ENCODE results near the gene TUBGCP4.
A peak's percentile ranks its signal among the peaks of the same experiment; 100 is the strongest.

The TUBGCP4 gene

DNA sequence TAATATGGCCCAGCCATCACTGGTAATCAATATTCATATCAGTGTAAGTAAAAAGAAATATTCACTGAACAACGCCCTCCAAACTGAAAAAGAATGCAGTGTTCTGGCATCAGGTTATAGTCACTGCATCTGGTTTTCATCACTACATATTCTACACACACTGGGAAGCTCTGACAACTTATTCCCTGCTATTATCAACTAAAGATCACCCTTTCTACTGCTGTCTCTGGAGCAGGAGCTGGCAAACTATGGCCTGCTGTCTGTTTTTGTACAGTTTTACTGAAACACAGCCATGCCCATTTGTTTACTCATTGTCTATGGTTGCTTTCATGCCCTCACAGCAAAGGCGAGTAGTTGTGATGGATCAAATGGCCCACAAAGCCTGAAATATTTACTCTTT lies 35.3 kb downstream of the TUBGCP4 start:
- no peak for DNase-seq

DNA sequence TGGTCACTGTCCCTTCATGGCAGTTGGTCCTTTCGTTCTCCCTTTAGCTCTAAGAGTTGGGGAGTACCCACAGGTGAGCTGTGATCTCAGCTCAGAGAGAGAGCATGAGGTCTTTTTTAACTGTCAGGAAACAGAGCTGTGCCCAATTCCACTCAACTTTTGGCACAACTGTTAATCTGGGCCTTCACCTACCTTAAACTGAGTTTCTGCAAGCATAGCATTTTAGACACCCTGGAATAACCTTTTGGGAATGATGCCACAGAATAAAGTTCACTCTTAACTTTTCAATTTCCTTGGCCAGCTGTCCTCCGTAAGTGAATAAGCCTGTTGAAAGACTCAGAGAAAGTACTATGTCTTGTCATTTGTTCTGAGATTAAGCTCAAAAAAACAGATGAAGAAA lies 35.9 kb downstream of the TUBGCP4 start:
- DNase-seq: no peak

DNA sequence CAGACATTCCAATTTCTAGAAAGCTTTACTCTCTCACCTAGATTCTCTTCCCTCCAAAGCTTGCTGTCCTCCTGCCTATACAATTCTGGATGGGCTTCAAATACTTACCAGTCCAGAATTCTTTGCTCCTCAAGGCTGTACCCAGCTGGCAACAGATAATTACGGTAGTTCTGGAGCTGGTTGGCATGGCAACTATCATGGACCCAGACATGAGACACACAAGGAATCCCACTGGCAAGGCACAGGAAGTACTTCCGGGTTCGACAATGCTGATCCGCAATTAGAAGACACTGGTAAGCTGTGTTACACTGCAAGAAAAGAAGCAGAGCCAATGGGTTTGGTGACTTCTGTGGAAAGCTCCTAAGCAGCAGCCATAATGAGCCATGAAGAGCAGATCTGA lies 37.9 kb downstream of the TUBGCP4 start:
- no peak for DNase-seq

DNA sequence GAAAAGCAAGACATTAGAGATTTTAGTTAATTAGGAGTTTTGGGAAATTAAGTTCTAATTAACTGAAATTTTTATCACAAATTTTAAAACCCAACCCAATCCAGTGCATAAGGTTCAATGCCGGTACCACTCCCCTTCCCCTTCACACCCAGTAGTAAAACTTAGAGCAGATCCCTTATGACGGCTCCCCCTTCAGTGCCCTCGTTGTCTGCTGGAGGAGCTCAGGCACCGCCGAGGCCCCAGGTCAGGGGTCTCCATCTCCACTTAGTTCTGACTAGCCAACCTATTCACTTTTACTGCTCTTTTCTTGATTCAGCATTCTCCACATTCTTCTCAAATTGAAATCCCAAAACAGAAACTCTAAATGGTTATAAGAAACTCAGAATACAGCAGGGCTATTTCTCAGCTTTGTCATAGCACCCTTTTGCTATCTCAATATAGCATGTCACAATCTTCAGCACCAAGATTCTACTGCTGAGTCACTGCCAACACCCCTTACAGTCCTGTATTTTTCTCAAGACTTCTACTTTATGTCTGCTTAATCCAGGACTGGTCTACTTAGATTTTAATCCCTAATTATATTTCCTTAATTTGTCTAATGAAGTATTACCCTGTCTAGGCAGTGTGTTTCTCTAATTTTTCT lies 39.8 kb downstream of the TUBGCP4 start:
- DNase-seq: no peak

GRCh38 chr15:43412096-43412495 lies 41.2 kb downstream of the TUBGCP4 start:
- no peak for DNase-seq

GRCh38 chr15:43414196-43414595 lies 43.3 kb downstream of the TUBGCP4 start:
- DNase-seq: no peak

DNA sequence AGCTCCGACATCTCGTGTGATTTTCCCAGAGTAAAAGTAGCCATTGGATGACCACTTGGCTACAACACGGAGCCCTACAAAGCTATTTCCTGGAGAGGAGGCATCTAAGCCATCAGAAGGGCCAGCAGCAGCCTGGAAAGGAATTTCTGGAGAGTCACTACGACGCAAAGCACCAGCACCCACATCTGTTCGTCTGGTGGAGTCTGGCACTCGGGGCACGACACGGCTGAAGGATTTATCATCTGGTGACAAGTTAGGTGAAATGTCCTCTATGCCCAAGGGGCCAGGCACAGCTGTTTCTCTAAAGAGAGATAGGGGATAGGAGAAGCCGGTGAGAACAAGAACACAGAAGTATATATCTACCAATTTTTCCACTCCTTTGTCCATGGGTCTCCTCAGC lies 49.5 kb downstream of the TUBGCP4 start:
- no peak for DNase-seq

DNA sequence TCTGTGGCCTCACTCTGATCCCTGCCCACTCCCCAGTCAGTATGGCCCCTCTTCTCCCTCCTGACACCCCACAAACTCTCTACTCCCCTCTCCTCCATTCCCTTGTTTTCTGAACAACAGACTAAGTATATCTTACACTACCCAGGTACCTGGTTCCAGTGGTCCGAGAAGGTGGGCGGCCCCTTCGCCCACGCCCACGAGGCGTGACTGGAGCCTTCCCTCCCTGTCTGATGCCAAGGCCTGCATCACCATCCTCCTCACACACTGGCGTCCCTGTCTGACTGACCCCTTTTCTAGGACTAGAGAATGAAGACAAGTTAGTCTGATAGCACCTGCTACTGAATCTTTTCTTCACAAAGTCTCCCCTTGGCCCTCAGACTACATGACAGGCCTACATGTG lies 50.0 kb downstream of the TUBGCP4 start:
- DNase-seq: no peak

DNA sequence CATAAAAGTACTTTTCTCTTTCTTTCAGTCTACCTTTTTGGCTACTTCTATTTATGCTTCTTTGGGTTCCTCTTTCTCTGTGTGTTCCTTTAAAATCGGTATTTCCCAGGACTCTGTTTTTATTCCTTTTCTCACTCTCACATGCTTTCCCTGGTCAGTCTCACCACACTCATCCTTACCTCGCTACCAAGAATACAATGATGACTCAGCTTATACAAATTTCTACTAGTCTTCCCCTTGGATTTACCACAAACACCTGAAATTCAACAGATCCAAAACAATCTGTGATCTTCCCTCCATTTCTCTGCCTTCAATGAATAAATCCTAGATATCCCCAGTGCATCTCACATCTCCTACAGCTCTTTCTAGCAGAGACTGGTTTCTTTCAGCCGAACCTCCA lies 52.9 kb downstream of the TUBGCP4 start:
- no peak for DNase-seq

- no peak for DNase-seq
These were observed 58.8 kb downstream of the TUBGCP4 start for GRCh38 chr15:43429687-43430086.

- DNase-seq: no peak
These were observed 62.3 kb downstream of the TUBGCP4 start for GRCh38 chr15:43433165-43433564.

- DNase-seq: no peak
These were observed 62.9 kb downstream of the TUBGCP4 start for GRCh38 chr15:43433661-43434303.

DNA sequence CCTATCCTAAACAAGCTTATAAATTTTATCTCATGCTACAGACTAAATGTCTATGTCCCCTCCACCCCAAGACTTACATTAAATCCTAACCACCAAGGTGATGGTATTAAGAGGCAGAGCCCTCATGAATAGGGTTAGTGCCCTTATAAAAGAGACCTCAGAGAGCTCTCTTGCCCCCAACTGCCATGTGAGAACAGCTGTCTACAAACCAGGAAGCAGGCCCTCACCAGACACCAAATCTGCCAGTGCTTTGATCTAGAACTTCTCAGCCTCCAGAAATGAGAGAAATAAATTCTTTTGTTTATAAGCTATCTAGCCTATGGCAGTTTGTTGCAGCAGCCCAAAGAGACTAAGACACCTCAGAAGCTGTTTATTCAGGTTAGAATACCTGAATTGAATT lies 63.5 kb downstream of the TUBGCP4 start:
- DNase-seq: no peak

- no peak for DNase-seq
These were observed 65.5 kb downstream of the TUBGCP4 start for GRCh38 chr15:43436395-43436794.

DNA sequence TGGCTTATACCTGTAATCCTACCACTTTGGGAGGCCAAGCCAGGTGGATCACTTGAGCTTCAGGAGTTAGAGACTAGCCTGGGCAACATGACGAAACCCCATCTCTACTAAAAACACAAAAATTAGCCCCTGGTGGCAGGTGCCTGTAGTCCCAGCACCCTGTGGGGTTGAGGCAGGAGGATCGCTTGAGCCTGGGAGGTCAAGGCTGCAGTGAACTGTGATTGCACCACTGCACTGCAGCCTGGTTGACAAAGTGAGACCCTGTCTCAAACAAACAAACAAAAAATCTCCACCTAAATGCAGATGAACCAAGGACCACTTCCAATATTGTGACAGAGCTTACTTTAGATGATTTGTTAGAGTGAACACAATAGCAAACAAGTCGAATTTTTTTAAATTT lies 68.4 kb downstream of the TUBGCP4 start:
- DNase-seq: no peak

DNA sequence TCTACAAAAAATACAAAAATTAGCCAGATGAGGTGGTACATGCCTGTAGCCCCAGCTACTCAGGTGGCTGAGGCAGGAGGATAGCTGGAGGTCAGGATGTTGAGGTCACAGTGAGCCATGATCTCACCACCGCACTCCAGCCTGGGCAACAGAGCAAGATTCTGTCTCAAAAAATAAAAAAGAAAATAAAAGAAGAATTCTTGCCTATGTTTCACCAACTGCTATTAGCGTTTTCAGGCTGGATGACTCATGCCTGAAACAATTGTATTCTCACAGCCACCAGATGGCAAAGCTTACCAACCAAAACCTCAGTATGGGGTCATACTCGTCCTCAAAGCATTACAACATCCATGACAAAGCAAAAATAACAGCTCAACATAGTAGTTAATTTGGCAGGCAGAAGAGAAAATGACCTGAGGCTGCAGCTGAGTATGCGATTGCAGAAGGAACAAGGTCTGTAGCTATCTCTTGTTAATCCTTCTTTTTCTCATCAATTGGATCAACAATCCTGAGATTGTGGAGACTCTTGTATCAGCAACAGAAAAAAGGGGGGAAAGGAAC lies 69.9 kb downstream of the TUBGCP4 start:
- DNase-seq: peak; percentile 21

- DNase-seq: no peak
These were observed 70.4 kb downstream of the TUBGCP4 start for GRCh38 chr15:43441316-43441715.

GRCh38 chr15:43446344-43446743 lies 75.4 kb downstream of the TUBGCP4 start:
- no peak for DNase-seq

- no peak for DNase-seq
These were observed 79.1 kb downstream of the TUBGCP4 start for GRCh38 chr15:43449981-43450380.

All from activated naive CD4-positive, alpha-beta T cell treated with anti-CD3 and anti-CD28 coated beads, Interleukin-2, amount 50 U/mL, for 16 hours (primary cell).